ENCODE measurements around the gene PLPPR2.
"Not testable (repeated sequence)": the region's sequence is repeated elsewhere in the genome, so short reads cannot be mapped to it uniquely, and the experiment has no call there.

The PLPPR2 gene

DNA sequence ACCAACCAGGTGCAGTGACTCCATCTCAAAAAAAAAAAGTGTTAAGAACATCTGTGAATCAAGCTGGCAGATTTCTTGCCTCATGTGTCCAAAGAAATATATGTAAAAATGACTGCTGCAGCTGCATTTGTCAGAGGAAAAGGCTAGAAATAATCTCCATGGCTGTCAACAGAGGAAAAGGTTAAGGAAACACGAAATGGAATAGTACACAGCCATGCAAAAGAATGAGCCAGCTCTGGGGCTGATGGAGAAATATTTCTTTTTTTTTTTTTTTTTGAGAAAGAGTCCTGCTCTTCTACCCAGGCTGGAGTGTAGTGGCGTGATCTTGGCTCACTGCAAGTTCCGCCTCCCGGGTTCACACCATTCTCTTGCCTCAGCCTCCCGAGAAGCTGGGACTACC is 22.4 kb upstream of the PLPPR2 start:
- TF ChIP-seq, protein P1, sequence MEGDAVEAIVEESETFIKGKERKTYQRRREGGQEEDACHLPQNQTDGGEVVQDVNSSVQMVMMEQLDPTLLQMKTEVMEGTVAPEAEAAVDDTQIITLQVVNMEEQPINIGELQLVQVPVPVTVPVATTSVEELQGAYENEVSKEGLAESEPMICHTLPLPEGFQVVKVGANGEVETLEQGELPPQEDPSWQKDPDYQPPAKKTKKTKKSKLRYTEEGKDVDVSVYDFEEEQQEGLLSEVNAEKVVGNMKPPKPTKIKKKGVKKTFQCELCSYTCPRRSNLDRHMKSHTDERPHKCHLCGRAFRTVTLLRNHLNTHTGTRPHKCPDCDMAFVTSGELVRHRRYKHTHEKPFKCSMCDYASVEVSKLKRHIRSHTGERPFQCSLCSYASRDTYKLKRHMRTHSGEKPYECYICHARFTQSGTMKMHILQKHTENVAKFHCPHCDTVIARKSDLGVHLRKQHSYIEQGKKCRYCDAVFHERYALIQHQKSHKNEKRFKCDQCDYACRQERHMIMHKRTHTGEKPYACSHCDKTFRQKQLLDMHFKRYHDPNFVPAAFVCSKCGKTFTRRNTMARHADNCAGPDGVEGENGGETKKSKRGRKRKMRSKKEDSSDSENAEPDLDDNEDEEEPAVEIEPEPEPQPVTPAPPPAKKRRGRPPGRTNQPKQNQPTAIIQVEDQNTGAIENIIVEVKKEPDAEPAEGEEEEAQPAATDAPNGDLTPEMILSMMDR (conservative IDR thresholded peaks at IDR 0.05; ENCODE audit: low read depth), result no peak
- CTCF ChIA-PET, result interaction anchor here (0.6 to 0.7 kb wide), 4 partner anchors 69 to 898 kb away, joined by 3 to 6 read pairs (median 4); partner anchors contain the start of gene PRKCSH
- no peak overlapping the region for H3K27ac ChIP-seq
- no peak for DNase-seq (ENCODE audit: low spot score)
- POLR2A ChIA-PET (ENCODE audit: low non-redundant PET), result interaction anchor here (0.6 kb wide), 2 partner anchors 67 to 268 kb away, joined by 4 read pairs; no protein-coding TSS in a partner anchor

DNA sequence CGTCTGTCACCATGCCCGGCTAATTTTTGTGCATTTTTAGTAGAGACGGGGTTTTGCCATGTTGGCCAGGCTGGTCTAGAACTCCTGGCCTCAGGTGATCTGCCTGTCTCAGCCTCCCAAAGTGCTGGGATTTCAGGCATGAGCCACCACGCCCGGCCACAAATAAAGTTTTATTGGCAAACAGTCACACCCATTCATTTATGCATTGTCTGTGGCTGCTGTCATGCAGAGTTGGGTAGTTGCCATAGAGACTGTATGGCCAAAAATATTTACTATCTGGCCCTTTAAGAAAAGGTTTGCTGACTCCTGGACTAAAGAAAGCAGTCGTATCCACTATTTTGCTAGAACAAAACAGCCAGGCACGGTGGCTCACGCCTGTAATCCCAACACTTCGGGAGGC is 21.4 kb upstream of the PLPPR2 start:
- POLR2A ChIA-PET (ENCODE audit: low non-redundant PET); DNase-seq (ENCODE audit: low spot score); CTCF ChIA-PET: not testable (repeated sequence)
- peak overlapping the region; percentile 34 for H3K27ac ChIP-seq

DNA sequence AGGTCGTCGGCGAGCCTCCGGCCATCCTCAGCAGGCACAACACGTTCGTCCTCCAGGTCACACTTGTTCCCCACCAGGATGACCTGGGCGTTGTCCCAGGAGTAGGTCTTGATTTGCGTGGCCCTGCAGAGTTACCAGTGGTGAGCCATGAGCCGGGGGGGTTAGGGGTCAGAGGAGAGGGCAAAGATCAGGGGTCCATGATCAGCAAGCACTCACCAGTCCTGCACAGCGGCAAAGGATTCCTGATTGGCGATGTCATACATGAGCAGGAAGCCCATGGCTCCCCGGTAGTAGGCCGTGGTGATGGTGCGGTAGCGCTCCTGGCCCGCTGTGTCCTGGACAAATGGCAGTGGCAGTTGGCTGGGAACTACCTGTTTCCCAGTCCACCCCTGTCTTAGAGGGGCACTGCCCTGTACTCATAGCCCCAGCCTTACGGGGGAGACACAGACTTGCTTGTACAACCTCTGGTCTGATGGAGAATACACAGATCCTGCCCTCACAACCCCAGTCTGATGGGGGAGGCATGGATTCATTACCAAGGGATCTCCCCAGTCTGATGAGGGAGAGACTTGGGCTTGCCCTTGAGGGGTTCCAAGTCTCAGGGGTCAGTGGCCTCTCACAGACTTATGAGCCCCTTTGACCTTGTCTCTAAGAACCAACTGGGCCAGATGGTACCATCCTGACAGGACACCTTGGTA is 19.6 kb upstream of the PLPPR2 start:
- no peak for DNase-seq (ENCODE audit: low spot score)
- CTCF ChIA-PET, result no interaction called here
- POLR2A ChIA-PET (ENCODE audit: low non-redundant PET), result no interaction called here
- TF ChIP-seq, protein P1 (conservative IDR thresholded peaks at IDR 0.05; ENCODE audit: low read depth), result no peak
- peak overlapping the region; percentile 89; the same call in 1 of the 2 replicates for H3K27ac ChIP-seq

DNA sequence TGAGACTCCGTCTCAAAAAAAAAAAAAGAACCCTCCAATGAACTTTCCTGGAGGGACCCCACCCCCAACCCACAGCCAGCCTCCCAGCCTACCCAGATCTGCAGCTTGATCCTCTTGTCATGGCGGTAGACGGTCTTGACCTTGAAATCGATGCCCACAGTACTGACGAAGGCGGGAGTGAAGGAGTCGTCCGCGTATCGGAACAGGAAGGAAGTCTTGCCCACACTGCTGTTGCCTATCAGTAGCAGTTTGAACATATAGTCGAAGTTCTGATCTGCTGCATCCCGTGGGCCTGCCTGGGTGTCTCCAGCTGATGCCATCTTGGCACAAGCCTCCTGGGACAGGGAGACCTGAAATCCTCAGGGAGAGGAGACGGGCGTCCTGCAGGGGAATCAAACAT is 18.2 kb upstream of the PLPPR2 start:
- POLR2A ChIA-PET (ENCODE audit: low non-redundant PET), result interaction anchor here (0.7 kb wide), 1 partner anchor 43 kb away, joined by 3 read pairs; no protein-coding TSS in a partner anchor
- no peak for DNase-seq (ENCODE audit: low spot score)
- peak overlapping the region; percentile 89 for H3K27ac ChIP-seq
- TF ChIP-seq, protein P1 (conservative IDR thresholded peaks at IDR 0.05; ENCODE audit: low read depth), result no peak
- CTCF ChIA-PET, result no interaction called here

DNA sequence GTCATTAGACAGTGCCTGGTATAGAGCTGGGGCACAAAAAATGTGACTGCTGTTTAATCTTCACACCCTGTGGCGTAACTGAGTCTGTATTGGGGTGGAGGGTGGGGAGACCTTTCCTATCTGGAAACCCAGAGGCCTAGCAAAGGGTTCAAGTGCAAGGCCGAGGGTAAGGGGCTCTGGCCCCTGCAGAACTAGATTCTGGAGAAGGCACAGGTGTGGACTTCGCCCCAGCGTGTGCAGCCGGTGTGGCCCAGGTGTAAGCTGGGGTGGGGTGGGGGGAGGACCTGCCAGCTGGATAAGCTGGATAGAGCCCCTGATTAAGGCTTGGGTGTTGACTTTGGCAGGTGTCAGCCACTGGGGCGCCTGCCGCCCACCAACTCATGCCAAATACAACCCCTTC is 17.1 kb upstream of the PLPPR2 start:
- peak overlapping the region; percentile 89 for H3K27ac ChIP-seq
- ChIA-PET CTCF (interaction anchor here (0.6 kb wide), 1 partner anchor 30 kb away, joined by 3 read pairs; no protein-coding TSS in a partner anchor), POLR2A (ENCODE audit: low non-redundant PET) (interaction anchor here (0.5 to 0.6 kb wide), 2 partner anchors 16 to 156 kb away, joined by 3 read pairs; no protein-coding TSS in a partner anchor)
- DNase-seq (ENCODE audit: low spot score), result no peak
- TF ChIP-seq, protein P1 (conservative IDR thresholded peaks at IDR 0.05; ENCODE audit: low read depth), result no peak

DNA sequence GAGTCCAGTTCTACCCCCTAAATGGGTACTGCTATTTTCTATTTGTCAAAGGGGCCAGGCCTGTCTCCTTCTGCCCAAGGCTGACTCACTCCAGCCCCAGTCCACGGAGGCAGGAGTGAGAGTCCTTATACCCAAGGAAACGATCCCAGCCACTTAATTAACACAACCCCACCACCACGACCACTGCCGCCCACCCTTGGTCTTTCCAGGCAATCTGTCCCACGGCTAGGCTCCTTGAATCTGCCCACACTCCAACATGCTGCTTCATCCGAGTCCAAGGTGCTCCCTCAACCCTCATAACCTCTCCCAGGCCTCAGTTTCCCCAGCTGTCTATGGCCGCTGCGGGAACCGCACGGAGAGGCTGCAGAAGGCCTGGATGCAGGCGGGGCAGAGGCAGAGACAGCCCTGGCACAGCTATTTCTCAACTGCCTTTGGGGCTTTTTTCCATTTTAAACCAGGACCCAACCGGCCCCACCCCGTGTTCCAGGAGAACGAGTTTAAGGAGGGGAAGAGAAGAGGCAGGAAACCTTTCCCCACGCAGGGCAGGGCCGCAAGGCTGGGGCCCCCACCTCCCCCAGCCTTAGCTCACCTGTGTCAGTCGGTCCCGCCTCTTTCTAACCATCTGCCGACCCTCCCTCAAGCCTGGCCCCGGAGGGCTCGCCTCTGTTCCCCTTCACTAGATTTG is 16.5 kb upstream of the PLPPR2 start:
- POLR2A ChIA-PET (ENCODE audit: low non-redundant PET), result interaction anchor here (0.6 kb wide), 1 partner anchor 157 kb away, joined by 3 read pairs; no protein-coding TSS in a partner anchor
- CTCF ChIA-PET, result interaction anchor here (1.5 kb wide), 1 partner anchor 43 kb away, joined by 4 read pairs; no protein-coding TSS in a partner anchor
- TF ChIP-seq, protein P1 (conservative IDR thresholded peaks at IDR 0.05; ENCODE audit: low read depth), result no peak
- peak; percentile 51 for DNase-seq (ENCODE audit: low spot score)
- peak overlapping the region; percentile 89 for H3K27ac ChIP-seq
